ENCODE results near the gene POLD3.

Gene POLD3

GRCh38 chr11:74680703-74681531 is 88.5 kb downstream of the POLD3 start:
- no peaks in the 10 kb centered on the region for H3K27me3 ChIP-seq (ENCODE audit: insufficient read depth, low read length, poor library complexity)
- ATAC-seq (ENCODE audit: insufficient read depth, low read depth) (no peak), DNase-seq (no peak)
- no peak for TF ChIP-seq CTCF (IDR thresholded peaks at IDR 0.05; ENCODE audit: borderline replicate concordance, extremely low read depth, low read length, poor library complexity, severe bottlenecking)
- TF ChIP-seq EZH2 (IDR thresholded peaks at IDR 0.05; ENCODE audit: borderline replicate concordance, low read depth, low read length, severe bottlenecking) = no peak
- no peaks in the 10 kb centered on the region for H3K9me3 ChIP-seq (ENCODE audit: insufficient read depth, low read length, severe bottlenecking)
- no peak overlapping the region for H3K4me2 ChIP-seq (ENCODE audit: insufficient read depth, low read length)
- no peak overlapping the region for H3K27ac ChIP-seq (ENCODE audit: low read length)
- no peaks in the 10 kb centered on the region for H4K20me1 ChIP-seq (ENCODE audit: insufficient read depth, low read length)
- H3K36me3 ChIP-seq (ENCODE audit: insufficient read depth, low read length) = no peaks in the 10 kb centered on the region
- H3K4me3 ChIP-seq (ENCODE audit: low read depth in 1 of 2, low read length in 2 of 2) = no peak overlapping the region
- no peaks in the 10 kb centered on the region for H3K79me2 ChIP-seq (ENCODE audit: insufficient read depth, low read length)
- H3K9ac ChIP-seq (ENCODE audit: low read depth, low read length) = no peak overlapping the region
- no peak overlapping the region for H2AFZ ChIP-seq (ENCODE audit: low read depth, low read length)
- no peaks in the 10 kb centered on the region for H3K4me1 ChIP-seq (ENCODE audit: insufficient read depth, low read length)

- ATAC-seq (ENCODE audit: insufficient read depth, low read depth) (no peak), DNase-seq (no peak)
- H3K4me1 ChIP-seq (ENCODE audit: insufficient read depth, low read length) = no peaks in the 10 kb centered on the region
- H3K4me2 ChIP-seq (ENCODE audit: insufficient read depth, low read length) = no peak overlapping the region
- no peaks in the 10 kb centered on the region for H4K20me1 ChIP-seq (ENCODE audit: insufficient read depth, low read length)
- H2AFZ ChIP-seq (ENCODE audit: low read depth, low read length) = no peak overlapping the region
- H3K27ac ChIP-seq (ENCODE audit: low read length) = no peak overlapping the region
- no peaks in the 10 kb centered on the region for H3K9me3 ChIP-seq (ENCODE audit: insufficient read depth, low read length, severe bottlenecking)
- no peaks in the 10 kb centered on the region for H3K27me3 ChIP-seq (ENCODE audit: insufficient read depth, low read length, poor library complexity)
- no peak overlapping the region for H3K4me3 ChIP-seq (ENCODE audit: low read depth in 1 of 2, low read length in 2 of 2)
- H3K79me2 ChIP-seq (ENCODE audit: insufficient read depth, low read length) = no peaks in the 10 kb centered on the region
- H3K9ac ChIP-seq (ENCODE audit: low read depth, low read length) = no peak overlapping the region
- H3K36me3 ChIP-seq (ENCODE audit: insufficient read depth, low read length) = no peaks in the 10 kb centered on the region
- TF ChIP-seq CTCF (IDR thresholded peaks at IDR 0.05; ENCODE audit: borderline replicate concordance, extremely low read depth, low read length, poor library complexity, severe bottlenecking) (no peak), EZH2 (IDR thresholded peaks at IDR 0.05; ENCODE audit: borderline replicate concordance, low read depth, low read length, severe bottlenecking) (no peak)
Observed at GRCh38 chr11:74681686-74682651, 89.6 kb downstream of the POLD3 start.

GRCh38 chr11:74682731-74683278 is 90.4 kb downstream of the POLD3 start:
- TF ChIP-seq EZH2 (IDR thresholded peaks at IDR 0.05; ENCODE audit: borderline replicate concordance, low read depth, low read length, severe bottlenecking) (no peak), CTCF (IDR thresholded peaks at IDR 0.05; ENCODE audit: borderline replicate concordance, extremely low read depth, low read length, poor library complexity, severe bottlenecking) (no peak)
- Histone ChIP-seq H3K27ac (ENCODE audit: low read length) (no peak overlapping the region), H3K4me2 (ENCODE audit: insufficient read depth, low read length) (no peak overlapping the region), H4K20me1 (ENCODE audit: insufficient read depth, low read length) (no peaks in the 10 kb centered on the region), H2AFZ (ENCODE audit: low read depth, low read length) (no peak overlapping the region), H3K4me3 (ENCODE audit: low read depth in 1 of 2, low read length in 2 of 2) (no peak overlapping the region), H3K9me3 (ENCODE audit: insufficient read depth, low read length, severe bottlenecking) (no peaks in the 10 kb centered on the region), H3K79me2 (ENCODE audit: insufficient read depth, low read length) (no peaks in the 10 kb centered on the region), H3K27me3 (ENCODE audit: insufficient read depth, low read length, poor library complexity) (no peaks in the 10 kb centered on the region), H3K4me1 (ENCODE audit: insufficient read depth, low read length) (no peaks in the 10 kb centered on the region), H3K36me3 (ENCODE audit: insufficient read depth, low read length) (no peaks in the 10 kb centered on the region), H3K9ac (ENCODE audit: low read depth, low read length) (no peak overlapping the region)
- DNase-seq (no peak), ATAC-seq (ENCODE audit: insufficient read depth, low read depth) (no peak)

Data from DND-41 (cell line).